ENCODE results near the gene OR8B12.
"Not testable (repeated sequence)": the region's sequence is repeated elsewhere in the genome, so short reads cannot be mapped to it uniquely, and the experiment has no call there.

The OR8B12 gene

DNA sequence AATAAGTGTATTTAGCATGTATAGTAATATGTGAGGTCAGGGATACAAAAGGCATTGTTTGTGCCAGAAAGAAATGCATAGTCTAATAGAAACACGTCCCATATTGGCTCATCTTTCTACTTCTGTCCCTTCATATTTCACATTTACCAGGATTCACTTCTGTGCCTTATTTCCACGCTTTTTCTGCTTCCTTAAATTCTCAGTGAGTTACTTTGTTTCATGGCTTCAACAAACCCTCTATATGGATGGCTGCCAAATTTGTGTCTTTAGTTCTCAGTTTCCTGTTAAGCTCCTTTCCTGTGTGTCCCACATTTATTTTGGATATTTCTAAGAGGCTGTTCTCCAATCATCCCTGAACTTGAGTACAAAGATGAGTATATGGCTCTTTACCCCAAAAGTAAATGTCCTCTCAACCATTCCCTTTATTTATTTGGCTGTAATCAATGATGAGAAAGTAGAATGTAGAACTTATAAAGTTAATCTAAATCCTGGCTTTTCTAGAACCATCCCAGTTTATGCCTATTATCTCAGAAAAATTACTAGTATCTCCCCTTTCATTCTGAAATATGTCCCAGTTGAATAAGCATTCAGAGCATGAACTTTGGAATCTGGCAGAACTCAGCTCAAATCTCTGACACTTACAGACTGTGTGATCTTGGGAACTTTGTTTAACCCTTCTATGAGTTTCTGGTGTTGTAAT is 23.5 kb downstream of the OR8B12 start:
- no peak for DNase-seq

DNA sequence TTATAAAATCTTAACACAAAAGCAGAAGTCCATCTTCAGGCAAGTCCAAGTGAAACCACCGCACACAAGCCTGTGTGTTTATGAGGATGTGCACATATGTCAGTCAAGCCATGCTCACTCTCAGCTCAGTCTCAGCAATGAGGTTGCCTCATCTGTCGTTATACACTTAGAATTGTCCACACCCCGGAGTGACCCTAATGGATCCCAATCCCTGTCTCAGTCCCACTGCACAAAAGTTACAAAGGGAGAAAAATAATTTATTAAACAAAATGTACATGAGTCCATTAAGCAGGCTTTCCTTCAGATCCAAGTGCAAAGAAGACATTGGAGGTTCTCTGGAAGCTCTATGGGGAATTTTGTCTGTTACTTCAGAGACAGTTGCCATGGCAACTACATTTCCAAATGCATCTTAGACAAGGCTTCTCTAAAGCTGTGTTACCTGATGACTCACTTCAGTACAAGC is 24.4 kb downstream of the OR8B12 start:
- no peak for DNase-seq

DNA sequence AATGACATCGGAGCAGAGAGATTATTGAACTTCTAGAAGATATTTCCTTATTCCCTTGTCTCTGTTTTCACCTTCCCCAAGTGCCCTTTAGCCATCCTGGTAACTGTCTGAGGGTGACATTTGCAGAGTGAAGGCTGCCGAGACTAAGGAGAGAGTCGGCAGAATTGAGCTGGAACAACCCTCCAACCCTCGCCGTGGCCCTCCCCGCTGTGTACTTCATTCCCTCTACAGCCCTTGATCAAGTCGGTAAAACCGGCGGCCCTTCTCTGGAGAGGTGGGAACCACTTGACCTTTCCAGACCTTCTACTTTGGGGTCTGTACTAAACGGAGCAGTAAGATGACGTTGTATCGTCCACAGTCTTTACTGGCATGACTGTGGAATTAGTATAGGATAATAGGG is 26.1 kb downstream of the OR8B12 start:
- DNase-seq, result no peak

DNA sequence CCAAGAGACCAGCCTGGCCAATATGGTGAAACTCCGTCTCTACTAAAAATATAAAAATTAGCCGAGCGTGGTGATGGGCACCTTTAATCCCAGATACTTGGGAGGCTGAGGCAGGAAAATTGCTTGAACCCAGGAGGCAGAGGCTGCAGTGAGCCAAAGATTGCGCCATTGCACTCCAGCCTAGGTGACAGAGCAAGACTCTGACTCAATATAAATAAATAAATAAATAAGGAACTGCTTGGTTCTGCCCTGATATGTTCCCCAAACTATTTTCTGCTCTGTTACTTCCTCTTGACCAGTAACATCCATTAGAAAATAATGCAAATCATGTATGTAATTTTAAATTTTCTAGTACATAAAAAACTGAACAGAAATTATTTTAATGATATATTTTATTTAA is 28.8 kb downstream of the OR8B12 start:
- not testable (repeated sequence) for DNase-seq

DNA sequence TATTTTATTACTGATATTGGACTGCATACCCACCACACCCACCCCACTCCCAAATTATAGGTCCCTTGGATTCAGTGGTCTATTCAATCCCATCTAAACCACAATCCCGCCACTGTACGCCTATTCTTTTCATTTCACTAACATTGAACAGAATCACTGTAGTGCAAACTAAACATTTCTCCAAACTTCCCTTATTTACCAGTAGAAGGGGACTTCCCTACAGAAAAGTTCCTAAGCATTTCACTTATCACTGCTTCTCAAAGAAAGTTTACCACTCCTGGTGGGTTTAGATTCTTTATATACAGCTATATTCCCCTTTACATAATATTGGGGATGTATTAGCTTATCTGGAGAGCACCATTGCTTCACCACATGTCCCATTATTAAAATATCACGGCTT is 29.3 kb downstream of the OR8B12 start:
- DNase-seq, result no peak

DNA sequence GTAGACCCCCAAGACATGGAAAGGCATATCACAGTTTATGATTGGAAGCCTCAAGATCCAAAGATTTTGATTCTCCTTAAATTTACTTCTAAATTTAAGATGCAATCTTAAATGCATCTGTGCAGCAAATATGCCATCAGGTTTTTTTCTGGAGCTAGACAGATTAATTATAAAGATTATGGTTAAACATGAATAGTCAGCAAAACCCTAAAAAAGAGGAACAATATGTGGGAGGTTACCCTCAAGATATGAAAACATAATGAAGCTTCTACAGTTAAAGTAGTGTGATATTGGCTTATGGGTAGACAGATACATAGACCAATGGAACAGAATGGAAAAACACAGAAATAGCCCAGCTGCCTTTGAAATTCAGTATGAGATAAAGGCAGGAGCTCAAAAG is 31.7 kb downstream of the OR8B12 start:
- no peak for DNase-seq

DNA sequence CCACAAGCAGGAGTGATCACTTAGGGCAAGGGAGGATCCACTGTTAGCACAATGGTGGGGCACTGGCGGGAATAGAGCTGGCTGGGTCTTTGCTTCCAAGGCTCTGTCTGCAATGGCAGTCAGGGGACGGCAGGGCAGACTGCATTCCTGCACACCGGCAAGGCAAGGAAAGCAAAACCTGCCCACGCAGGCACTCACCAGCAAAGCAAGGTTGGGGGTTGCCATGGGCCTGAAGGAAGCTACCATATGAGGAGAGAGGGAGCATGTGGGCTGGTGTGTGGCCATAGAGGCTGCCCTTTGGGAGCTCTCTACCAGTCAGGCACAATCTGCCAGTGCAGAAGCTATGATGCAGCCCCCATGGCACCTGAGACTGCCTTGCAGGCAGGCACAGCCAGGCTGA is 33.2 kb downstream of the OR8B12 start:
- no peak for DNase-seq

DNA sequence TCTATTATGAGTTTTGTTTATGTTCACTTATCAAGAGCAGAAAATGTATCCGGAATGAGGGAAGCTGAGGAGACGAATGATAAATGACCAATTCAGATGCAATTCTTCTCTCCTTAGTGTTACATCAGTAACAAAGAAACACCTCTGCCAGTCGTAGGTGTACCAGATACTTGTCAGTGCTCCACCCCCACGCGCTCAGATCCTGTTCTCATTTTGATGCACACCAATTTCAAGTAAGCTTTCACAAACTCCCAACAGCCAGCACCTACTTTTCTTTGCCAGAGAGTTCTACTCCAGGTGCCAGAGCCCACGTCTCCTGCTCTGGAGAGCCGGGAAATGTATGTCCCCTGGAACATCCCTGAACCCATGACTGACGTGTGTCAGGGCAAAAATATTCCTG is 43.7 kb downstream of the OR8B12 start:
- DNase-seq, result no peak

DNA sequence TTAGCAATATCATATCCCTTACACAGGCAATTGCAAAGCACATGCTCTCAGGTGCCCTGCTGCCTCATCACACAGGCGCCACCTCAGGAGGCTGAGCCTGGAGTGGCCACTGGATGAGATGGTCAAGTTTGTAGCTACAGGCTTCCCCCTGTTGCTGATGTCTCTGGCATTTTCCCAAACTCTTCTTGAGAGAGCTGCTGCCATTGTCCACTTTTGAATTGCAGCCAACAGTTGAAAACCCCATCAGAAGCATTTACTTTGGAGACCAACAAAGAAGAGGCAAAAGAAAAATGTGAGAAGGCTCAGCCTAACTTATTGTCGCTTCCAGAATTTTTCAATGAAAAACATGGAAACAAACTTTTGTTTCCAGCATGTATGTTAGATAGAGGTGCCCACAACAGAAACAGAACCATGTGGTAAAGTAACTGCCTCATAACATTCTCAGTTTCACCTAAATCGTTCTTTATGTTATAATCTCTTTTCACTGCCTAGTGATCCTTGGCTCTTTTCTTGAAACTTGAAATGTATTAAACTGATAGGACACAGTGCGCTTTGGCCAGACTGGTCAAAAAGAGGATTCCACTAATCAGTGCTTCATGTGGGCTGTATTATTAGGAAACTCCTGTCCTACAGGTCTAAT is 50.3 kb downstream of the OR8B12 start:
- DNase-seq, result no peak

Measured in NCI-H82 (cell line).